HepG2 (cell line): ENCODE results near the gene TBX5. TPM values are rescaled to one million over a fixed set of nuclear protein-coding genes. Genes with fewer than 3 reads are reported as not detected.

Experiments
- ATAC-seq: fragments of 200-7000 bp; cut with Tn5 transposase; 3 replicates; pipeline ENCODE4 v1.9.1; 2020; ENCODE audit warnings: mild to moderate bottlenecking, moderate library complexity
- BruUV-seq: library from RNA; stranded (reverse); fragments of 400-500 nt; replicated peaks from 2 replicates; lab custom pipeline; 2021; lab: Mats Ljungman, UMichigan
- CTCF ChIA-PET: fragments of 300-600 bp; formaldehyde crosslinking; extraction: SDS; loops from one replicate; lab custom pipeline; 2021; ENCODE audit warnings: low total read pairs, inconsistent platforms, low intra/inter-chr PET ratio; lab: Yijun Ruan, JAX
- POLR2A ChIA-PET: fragments of 350-600 bp; sonication (Branson Sonifier 250); formaldehyde crosslinking; loops from one replicate; lab custom pipeline; 2020; ENCODE audit warnings: antibody characterized with exemption, inconsistent platforms; lab: Yijun Ruan, JAX
- DNase-seq: peaks from one replicate; pipeline ENCODE4 v3.0.0-alpha.2; 2015; ENCODE audit warnings: low spot score
- FAIRE-seq: peaks from 3 replicates; lab custom pipeline; 2011; peaks lifted over from hg19 to GRCh38; lab: Jason Lieb, UNC
- H2AFZ ChIP-seq: one replicate; pipeline ENCODE4 v1.6.1; 2011; ENCODE audit warnings: low read length, inconsistent platforms
- H3K27ac ChIP-seq: fragments of 300-600 bp; 3 replicates; pipeline ENCODE4 v1.8.0; 2011; ENCODE audit warnings: mixed run types, mild to moderate bottlenecking, mixed read lengths, low read length, inconsistent platforms; ENCODE audit not compliant: insufficient read depth; ENCODE audit errors: extremely low read length
- H3K27me3 ChIP-seq, 2 experiments: fragments of 200-600 bp in 1 of 2; 2 replicates in 1 of 2; 3 replicates in 1 of 2; pipeline versions ENCODE4 v1.6.0 to v1.8.0; 2011; ENCODE audit warnings: low read length in 2 of 2, mild to moderate bottlenecking in 2 of 2, moderate library complexity in 2 of 2, inconsistent platforms in 1 of 2; ENCODE audit not compliant: insufficient read depth in 2 of 2, control insufficient read depth in 1 of 2
- H3K36me3 ChIP-seq, 2 experiments: fragments of 200-600 bp in 1 of 2; replicated peaks in 1 of 2; 2 replicates in 1 of 2; 3 replicates in 1 of 2; pipeline versions ENCODE4 v1.5.1 to v1.8.0; 2011; ENCODE audit warnings: low read length in 2 of 2, inconsistent platforms in 1 of 2; ENCODE audit not compliant: insufficient read depth in 2 of 2, control insufficient read depth in 1 of 2
- H3K4me1 ChIP-seq: 2 replicates; pipeline ENCODE4 v1.5.1; 2012; ENCODE audit warnings: low read length, inconsistent platforms; ENCODE audit not compliant: insufficient read depth
- H3K4me2 ChIP-seq: 2 replicates; pipeline ENCODE4 v1.6.0; 2011; ENCODE audit warnings: low read depth, low read length, inconsistent platforms
- H3K4me3 ChIP-seq, 3 experiments: fragments of 200-600 bp in 1 of 3; sonication (generic), shearing (Covaris generic) in 1 of 3; replicated peaks in 1 of 3; 2 replicates each; pipeline ENCODE4 v1.5.1; 2011 to 2016; ENCODE audit warnings: low read length in 3 of 3, inconsistent platforms in 2 of 3, low read depth in 2 of 3, mild to moderate bottlenecking in 2 of 3, control low read depth in 1 of 3, mixed read lengths in 1 of 3; ENCODE audit not compliant: insufficient read depth in 1 of 3
- H3K79me2 ChIP-seq: one replicate; pipeline ENCODE4 v1.6.1; 2011; ENCODE audit warnings: low read length, inconsistent platforms; ENCODE audit not compliant: insufficient read depth
- H3K9ac ChIP-seq: 2 replicates; pipeline ENCODE4 v1.6.0; 2011; ENCODE audit warnings: mild to moderate bottlenecking, low read depth, low read length, inconsistent platforms; ENCODE audit not compliant: insufficient read depth
- H3K9me3 ChIP-seq: 2 replicates; pipeline ENCODE4 v1.5.1; 2012; ENCODE audit warnings: mild to moderate bottlenecking, low read length
- H4K20me1 ChIP-seq: 2 replicates; pipeline ENCODE4 v1.6.0; 2011; ENCODE audit warnings: inconsistent platforms, mild to moderate bottlenecking, low read length, moderate library complexity; ENCODE audit not compliant: insufficient read depth
- CEBPB ChIP-seq: IDR thresholded peaks from 2 replicates; pipeline ENCODE4 v1.6.1; 2011; ENCODE audit warnings: low read depth, low read length, improper control_type of control experiment, borderline replicate concordance
- PCBP2 ChIP-seq: fragments of 200-400 bp; formaldehyde crosslinking; optimal IDR thresholded peaks from 2 replicates; pipeline ENCODE3; 2018; ENCODE audit warnings: low read length, low read depth; ENCODE audit not compliant: poor library complexity, severe bottlenecking
- ZNF646 ChIP-seq: sonication (generic); formaldehyde crosslinking; IDR thresholded peaks from 2 replicates; pipeline ENCODE4 v1.9.0; 2021; ENCODE audit warnings: mild to moderate bottlenecking, missing genetic modification reagents
- WGBS: methylation state at CpG from one replicate; pipeline ENCODE4 v1.1.6; 2017; ENCODE audit warnings: low lambda C conversion rate; 5-methylcytosine and 5-hydroxymethylcytosine counted together
- in situ Hi-C: cut with HindIII; loops from 2 replicates; pipeline ENCODE4 v1.10.0; 2017; ENCODE audit warnings: low pct_unique_long_range_greater_than_20kb; ENCODE audit not compliant: extremely low pct_ligation_motif_present
- intact Hi-C: fragments of 100-400 bp; cut with micrococcal nuclease; formaldehyde crosslinking; loops from one replicate; pipeline ENCODE4 v1.10.0; 2022; ENCODE audit not compliant: unreplicated experiment
- polyA plus RNA-seq, 8 experiments: library from polyadenylated mRNA; depleted of rRNA in 3 of 8; stranded (reverse) in 7 of 8; unstranded in 1 of 8; fragments of >200 nt; fragmentation: Illumina TruSeq in 4 of 8; extraction: Trizol in 4 of 8; gene quantifications; 2 replicates each; pipeline versions ENCODE4 v1.2.1 to v1.2.3, GENCODE V29; 2011 to 2016; ENCODE audit warnings: low read depth in 4 of 8, missing spikeins in 1 of 8, mixed read lengths in 1 of 8; ENCODE audit not compliant: insufficient read depth in 1 of 8
- total RNA-seq, 5 experiments: library from RNA; depleted of rRNA; stranded (reverse); fragments of >200 nt; fragmentation: Illumina TruSeq; extraction: Trizol; gene quantifications; 2 replicates each; pipeline ENCODE4 v1.2.3, GENCODE V29; 2016; ENCODE audit warnings: low read depth in 1 of 5

Gene TBX5
- total and polyA plus RNA-seq, 2 of the 13 experiments (the other 11 are each of a cell fraction or from before 2014, with no cell fraction given): not detected

- 11% methylated on average over 8 of the region's 8 CpGs for WGBS
- ChIA-PET CTCF (no interaction called here), POLR2A (no interaction called here)
- Histone ChIP-seq H2AFZ (no peak overlapping the region), H3K36me3 (no peaks in the 10 kb centered on the region), H3K79me2 (no peaks in the 10 kb centered on the region), H3K4me3 (no peak overlapping the region), H3K9ac (no peak overlapping the region), H3K9me3 (no peaks in the 10 kb centered on the region), H4K20me1 (no peaks in the 10 kb centered on the region), H3K4me2 (no peak overlapping the region), H3K27me3 (peaks cover 3 to 50% of the 10 kb centered on the region in 2 experiments), H3K4me1 (no peaks in the 10 kb centered on the region), H3K27ac (no peak overlapping the region)
- intact Hi-C loops (no loop called here), in situ Hi-C loops (no loop called here)
- DNase-seq: no peak
- TF ChIP-seq ZNF646 (CRISPR knock-in tag): no peak
- peak; percentile 70 for TF ChIP-seq CEBPB
- no peak for TF ChIP-seq PCBP2
- ATAC-seq: no peak
- no peak for FAIRE-seq
- no TSS peak for BruUV-seq
Measured at GRCh38 chr12:114438635-114439256, 32.8 kb upstream of the TBX5 start.
